Measurements from ENCODE around the gene NELL2.
"Not testable (repeated sequence)": the region's sequence is repeated elsewhere in the genome, so short reads cannot be mapped to it uniquely, and the experiment has no call there.

The NELL2 gene

DNA sequence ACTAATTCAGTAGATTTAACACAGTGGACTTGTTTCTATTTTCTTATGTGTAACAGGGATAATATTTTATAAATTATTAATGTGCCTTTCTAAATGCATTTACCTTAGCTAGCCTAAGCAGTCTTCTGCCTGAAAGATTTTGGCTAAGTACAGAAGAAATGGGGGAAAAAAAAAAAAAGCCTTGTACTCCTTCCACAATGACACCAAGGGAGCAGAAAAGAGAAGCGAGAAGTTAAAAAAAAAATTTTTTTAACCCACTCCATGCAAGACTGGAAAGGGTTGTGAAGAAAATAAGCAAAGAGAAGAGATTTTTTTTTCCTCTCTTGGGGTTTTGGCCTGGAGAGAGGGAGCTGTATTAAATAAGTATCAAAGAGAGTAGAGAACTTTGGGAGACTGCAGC, 28.7 kb downstream of the NELL2 start:
- no peak for DNase-seq

GRCh38 chr12:44846826-44847225, 29.3 kb downstream of the NELL2 start:
- DNase-seq, result no peak

GRCh38 chr12:44842669-44843068, 33.4 kb downstream of the NELL2 start:
- no peak for DNase-seq

GRCh38 chr12:44839785-44840184, 36.3 kb downstream of the NELL2 start:
- DNase-seq, result no peak

DNA sequence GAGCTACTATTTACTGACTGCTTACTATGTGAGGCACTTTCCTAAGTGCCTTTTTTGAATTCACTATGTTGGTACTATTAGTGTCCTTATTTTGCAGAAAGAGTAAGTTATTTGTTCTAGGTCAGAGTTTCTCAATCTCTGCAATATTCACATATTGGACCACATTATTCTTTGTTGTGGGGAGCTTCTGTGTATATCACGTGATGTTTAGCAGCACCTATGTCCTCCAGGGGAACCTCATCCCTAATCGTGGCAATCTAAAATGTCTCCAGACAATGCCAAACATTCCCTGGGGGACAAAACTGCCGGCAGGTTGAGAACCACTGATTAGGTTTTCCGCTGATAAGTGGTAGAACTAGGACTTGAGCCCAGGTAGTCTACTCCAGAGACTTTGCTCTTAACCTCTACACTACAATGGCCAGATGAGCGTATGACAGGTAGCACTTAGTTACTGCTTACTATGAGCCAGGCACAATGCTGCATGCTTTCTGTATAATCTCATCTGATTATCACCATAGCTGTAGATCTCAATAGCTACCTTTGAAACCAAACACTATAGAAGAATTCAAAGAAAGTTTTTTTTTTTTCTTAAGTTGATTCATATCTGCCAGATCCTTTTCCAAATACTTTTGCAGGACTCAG, 38.9 kb downstream of the NELL2 start:
- no peak for DNase-seq

GRCh38 chr12:44835641-44836379, 40.3 kb downstream of the NELL2 start:
- peak in 2 of 14 donors; percentile 32 to 74 for DNase-seq

- DNase-seq, result not testable (repeated sequence)
These were observed 41.1 kb downstream of the NELL2 start for GRCh38 chr12:44834996-44835395.

GRCh38 chr12:44833561-44833960, 42.6 kb downstream of the NELL2 start:
- no peak for DNase-seq

DNA sequence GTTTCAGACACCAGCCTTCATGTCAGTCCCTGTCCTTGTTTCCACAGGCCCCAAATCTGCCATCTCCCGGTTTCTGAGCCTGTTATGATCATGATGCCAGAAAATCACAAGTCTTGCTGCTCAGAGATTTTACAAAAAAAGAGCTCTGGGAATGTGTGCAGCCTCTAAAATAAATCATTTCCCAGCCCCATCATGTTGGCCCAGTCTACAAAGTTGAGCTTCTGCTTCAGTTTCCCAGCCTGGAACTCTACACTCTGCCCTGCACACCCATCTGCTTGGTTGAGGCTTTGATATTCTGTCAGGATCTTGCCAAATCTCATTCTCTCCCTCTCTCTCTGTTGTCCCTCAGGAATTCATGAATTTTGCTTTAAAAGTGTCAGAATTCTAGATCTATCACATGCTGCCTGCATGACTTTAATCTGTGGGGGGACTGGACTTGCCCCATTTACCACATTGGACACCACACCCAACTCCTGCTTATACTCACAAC, 45.5 kb downstream of the NELL2 start:
- no peak for DNase-seq

DNA sequence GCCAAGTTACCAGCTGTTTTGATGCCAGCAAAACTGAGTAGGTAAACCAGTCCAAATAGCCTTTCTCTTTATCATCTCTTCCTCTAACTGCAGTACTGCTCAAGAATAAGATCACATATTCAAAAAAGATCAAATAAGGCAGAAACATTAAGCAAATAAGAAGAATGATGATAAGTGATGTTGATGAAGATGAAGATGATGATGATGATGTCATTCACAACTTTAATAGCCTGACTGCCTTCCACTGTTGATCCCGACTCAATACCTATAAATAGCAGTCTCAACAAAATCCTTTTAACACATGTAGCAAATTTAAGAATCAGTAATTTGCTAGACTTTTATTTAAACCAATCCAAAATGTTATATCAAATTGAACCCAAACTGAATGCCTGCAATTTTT, 47.1 kb downstream of the NELL2 start:
- DNase-seq, result no peak

DNA sequence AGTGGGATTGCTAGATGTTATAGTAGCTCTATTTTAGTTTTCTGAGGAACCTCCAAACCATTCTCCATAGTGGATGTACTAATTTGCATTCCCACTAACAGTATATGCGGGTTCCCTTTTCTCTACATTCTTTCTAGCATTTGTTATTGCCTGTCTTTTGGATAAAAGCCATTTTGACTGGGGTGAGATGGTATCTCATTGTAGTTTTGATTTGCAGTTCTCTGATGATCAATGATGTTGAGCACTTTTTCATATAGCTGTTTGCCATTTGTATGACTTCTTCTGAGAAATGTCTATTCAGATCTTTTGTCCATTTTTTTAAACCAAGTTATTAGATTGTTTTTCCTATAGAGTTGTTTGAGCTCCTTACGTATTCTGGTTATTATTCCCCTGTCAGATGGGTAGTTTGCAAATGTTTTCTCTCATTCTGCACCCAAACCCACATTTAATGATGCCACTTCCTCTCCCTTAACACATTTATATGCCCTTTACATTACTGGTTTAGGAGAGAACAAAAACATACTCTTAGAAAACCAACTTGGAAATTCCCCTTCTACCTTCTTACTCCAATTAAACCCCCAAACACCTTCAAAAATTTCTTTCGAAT, 48.2 kb downstream of the NELL2 start:
- no peak for DNase-seq

DNA sequence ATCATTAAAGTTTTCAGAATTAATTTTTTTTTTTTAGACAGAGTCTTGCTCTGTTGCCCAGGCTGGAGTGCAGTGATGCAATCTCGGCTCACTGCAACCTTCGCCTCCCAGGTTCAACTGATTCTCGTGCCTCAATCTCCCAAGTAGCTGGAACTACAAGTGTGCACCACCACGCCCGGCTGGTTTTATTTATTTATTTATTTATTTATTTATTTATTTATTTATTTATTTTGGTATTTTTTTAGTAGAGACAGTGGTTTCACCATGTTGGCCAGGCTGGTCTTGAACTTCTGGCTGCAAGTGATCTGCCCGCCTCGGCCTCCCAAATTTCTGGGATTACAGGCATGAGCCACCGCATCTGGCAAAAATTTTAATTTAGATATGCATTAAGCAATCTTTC, 54.4 kb downstream of the NELL2 start:
- DNase-seq, result not testable (repeated sequence)

- DNase-seq, result no peak
These were observed 56.2 kb downstream of the NELL2 start for GRCh38 chr12:44819884-44820283.

GRCh38 chr12:44817687-44818086, 58.4 kb downstream of the NELL2 start:
- no peak for DNase-seq

DNA sequence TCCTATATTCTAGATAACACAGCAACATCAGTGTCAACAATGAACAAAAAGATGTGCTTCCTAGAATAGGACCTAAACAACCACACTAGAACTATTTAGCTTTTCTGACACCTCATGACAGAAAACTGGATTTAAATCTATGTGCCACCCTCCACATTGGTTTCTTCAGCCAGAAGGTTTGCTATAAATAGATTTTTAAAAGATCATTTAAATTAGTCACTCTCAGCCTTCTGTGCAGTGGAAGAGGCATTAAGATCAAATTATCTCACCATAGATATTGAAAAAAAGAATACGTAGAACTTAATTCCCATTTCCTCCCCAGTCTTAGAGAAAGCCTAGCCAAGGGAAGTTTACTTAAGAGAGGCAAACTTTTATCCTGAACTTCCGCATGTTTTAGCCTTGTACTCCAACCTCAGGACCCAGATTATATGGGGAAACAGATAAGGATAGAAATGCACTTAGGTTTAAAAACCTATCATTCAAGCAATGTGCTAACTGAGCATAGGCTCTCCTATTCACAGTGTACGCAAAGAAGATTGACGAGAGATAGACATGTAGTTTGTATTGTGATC, 59.6 kb downstream of the NELL2 start:
- DNase-seq, result no peak

DNA sequence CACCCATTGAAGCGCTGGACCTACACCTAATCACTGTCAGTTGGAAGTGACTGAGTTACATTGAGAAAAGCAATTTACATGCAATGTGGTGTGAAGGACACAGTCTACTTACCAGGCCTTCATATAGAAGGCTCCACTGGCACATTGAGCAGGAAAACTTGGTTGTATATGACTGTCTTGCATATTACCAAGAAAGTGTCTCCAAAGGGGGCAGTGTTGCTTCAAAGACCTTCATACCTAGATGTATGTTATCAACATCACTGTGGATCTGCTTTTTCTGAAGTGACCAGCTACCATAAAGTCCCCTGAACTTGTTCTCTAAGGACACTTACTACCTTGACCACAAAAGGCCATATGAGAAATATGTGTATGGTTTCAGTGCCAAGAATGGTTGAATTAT, 64.1 kb downstream of the NELL2 start:
- no peak for DNase-seq

GRCh38 chr12:44804068-44804467, 72.0 kb downstream of the NELL2 start:
- DNase-seq, result no peak

GRCh38 chr12:44795970-44796369, 80.1 kb downstream of the NELL2 start:
- DNase-seq, result no peak

DNA sequence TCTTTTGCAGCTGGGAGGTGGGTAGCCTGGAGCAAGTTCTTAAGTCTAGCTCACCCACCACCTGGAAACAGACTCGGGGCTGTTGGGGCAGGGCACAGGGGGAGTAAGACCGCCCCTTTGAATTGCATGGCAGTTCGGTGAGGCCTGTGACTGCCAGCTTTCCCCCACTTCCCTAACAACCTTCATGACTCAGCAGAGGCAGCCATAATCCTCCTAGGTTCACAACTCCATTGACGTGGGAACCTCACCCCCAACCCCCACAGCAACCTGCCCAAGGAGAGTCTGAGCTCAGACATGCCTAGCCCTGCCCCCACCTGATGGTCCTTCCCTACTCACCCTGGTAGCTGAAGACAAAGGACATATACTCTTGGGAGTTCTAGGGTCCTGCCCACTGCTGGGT, 87.4 kb downstream of the NELL2 start:
- no peak for DNase-seq

DNA sequence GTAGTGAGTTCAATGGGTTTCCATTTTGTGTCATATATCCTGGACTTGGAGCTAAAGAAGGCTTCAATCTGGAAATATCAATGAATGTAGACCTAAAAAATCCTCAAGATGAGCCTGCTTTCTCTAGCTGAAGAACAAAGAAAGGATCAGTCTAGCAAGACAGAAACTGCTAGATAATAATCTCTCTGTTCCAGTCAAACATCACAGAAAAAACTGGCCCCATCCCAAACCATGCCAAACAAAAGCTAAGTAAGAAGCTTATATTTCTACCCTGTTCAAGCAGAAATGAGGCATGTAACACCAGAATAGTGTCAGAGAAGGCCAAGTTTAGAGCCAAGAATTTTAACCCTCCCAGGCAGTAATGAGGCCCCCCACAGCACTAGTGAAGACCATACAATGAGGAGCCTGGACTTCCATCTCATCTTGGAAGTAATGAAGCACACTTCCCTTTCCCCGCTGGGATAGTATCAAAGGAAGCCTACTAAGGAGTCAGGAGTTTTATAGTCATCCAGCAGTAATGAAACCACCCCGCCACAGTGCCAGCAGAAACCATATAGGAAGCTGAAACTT, 95.8 kb downstream of the NELL2 start:
- no peak for DNase-seq

- DNase-seq, result no peak
These were observed 96.3 kb downstream of the NELL2 start for GRCh38 chr12:44779766-44780165.

DNA sequence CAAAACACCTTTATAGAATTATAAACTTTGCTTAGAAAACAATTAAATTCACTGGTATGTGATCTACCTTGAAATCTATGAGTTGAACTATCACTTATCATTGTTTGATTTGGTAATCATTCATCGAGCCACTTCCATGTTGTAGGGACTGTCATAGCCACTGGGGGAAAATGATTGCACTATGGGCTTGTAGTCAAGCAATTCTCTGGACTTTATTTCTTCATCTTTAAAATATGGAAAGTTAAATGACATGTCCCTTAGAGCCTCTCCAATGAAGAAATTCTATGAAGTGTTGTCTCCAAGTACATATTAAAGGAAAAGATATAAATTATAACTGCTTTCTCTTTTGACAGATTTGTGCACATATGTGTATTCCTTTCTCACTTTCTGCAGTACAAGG, 97.3 kb downstream of the NELL2 start:
- no peak for DNase-seq

DNA sequence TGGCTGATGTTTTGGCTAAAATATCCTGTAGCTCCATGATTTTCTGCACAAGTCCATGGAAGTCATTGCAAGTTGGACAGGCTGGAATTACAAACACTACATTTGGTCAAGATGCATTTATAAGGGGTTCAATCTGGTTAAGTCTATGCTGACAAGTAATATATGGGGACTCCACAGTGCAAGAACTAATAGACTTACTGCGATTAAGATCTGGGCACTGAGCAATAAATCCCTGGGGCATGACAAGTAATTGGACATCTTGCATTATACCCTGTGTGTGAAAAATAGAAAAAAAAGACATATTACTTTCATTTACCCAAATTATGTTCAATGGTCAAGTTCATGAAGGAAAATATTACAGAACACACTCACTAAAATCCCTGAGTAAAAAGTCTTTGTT, 99.1 kb downstream of the NELL2 start:
- no peak for DNase-seq

Data from C1 segment of cervical spinal cord (tissue), 14 donors.